ENCODE measurements around the gene NEUROD2.

DNA sequence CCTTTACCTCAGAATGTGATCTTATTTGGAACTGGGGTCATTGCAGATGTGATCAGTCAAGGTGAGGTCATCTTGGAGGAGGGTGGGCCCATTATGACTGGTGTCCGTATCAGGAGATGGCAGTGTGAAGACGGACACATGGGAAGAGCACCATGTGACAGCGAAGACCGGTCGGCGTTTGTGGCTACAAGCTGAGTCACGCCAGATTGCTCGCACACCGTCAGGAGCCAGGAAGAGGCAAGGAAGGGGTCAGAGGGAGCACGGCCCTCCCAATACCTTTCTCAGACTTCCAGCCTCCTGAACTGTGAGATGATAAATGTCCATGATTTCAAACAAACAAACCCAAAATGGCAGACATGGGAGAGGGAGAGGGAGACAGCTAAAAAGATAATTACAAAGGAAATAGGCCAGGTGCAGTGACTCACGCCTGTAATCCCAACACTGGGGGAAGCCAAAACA is 42.4 kb upstream of the NEUROD2 start:
- TF ChIP-seq, protein P1, sequence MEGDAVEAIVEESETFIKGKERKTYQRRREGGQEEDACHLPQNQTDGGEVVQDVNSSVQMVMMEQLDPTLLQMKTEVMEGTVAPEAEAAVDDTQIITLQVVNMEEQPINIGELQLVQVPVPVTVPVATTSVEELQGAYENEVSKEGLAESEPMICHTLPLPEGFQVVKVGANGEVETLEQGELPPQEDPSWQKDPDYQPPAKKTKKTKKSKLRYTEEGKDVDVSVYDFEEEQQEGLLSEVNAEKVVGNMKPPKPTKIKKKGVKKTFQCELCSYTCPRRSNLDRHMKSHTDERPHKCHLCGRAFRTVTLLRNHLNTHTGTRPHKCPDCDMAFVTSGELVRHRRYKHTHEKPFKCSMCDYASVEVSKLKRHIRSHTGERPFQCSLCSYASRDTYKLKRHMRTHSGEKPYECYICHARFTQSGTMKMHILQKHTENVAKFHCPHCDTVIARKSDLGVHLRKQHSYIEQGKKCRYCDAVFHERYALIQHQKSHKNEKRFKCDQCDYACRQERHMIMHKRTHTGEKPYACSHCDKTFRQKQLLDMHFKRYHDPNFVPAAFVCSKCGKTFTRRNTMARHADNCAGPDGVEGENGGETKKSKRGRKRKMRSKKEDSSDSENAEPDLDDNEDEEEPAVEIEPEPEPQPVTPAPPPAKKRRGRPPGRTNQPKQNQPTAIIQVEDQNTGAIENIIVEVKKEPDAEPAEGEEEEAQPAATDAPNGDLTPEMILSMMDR (IDR thresholded peaks at IDR 0.05), result no peak
- no peak for TF ChIP-seq EZH2 (IDR thresholded peaks at IDR 0.05)
- no peak for TF ChIP-seq EZH2phosphoT487 (IDR thresholded peaks at IDR 0.05)

All from neural progenitor cell (in vitro differentiated cells).